Fibroblast of lung (primary cell): ENCODE data around the gene BCO1. TPM values are rescaled to one million over a fixed set of nuclear protein-coding genes. Genes with fewer than 3 reads are reported as not detected.

ENCODE experiments used
- DNase-seq, 2 donors: peaks; one replicate each; pipeline versions ENCODE4 v3.0.0 to v3.0.0-alpha.2; 2010; ENCODE audit warnings: low read depth in 2 of 2
- H2AFZ ChIP-seq: 2 replicates; pipeline ENCODE4 v1.5.1; 2012; ENCODE audit warnings: low read length, control low read depth, inconsistent platforms
- H3K27ac ChIP-seq: 2 replicates; pipeline ENCODE4 v1.5.1; 2011; ENCODE audit warnings: low read length, control low read depth; ENCODE audit not compliant: insufficient read depth
- H3K27me3 ChIP-seq: 2 replicates; pipeline ENCODE4 v1.5.1; 2011; ENCODE audit warnings: mild to moderate bottlenecking, low read length; ENCODE audit not compliant: control insufficient read depth, insufficient read depth
- H3K36me3 ChIP-seq: 2 replicates; pipeline ENCODE4 v1.5.1; 2011; ENCODE audit warnings: low read length; ENCODE audit not compliant: control insufficient read depth, insufficient read depth
- H3K4me1 ChIP-seq: 2 replicates; pipeline ENCODE4 v1.5.1; 2011; ENCODE audit warnings: low read length; ENCODE audit not compliant: control insufficient read depth, insufficient read depth; ENCODE audit errors: extremely low read depth
- H3K4me2 ChIP-seq: 2 replicates; pipeline ENCODE4 v1.5.1; 2011; ENCODE audit warnings: low read length, control low read depth; ENCODE audit not compliant: insufficient read depth; ENCODE audit errors: extremely low read depth
- H3K4me3 ChIP-seq, 4 experiments: fragments of 200-600 bp in 1 of 4; sonication (generic) in 1 of 4; replicated peaks in 1 of 4; 2 replicates each; pipeline ENCODE4 v1.5.1; 2011 to 2016; ENCODE audit warnings: low read length in 4 of 4, low read depth in 3 of 4, mild to moderate bottlenecking in 3 of 4, control low read depth in 2 of 4, inconsistent platforms in 1 of 4, mixed read lengths in 1 of 4; ENCODE audit not compliant: insufficient read depth in 1 of 4; ENCODE audit errors: control extremely low read depth in 1 of 4
- H3K79me2 ChIP-seq: 2 replicates; pipeline ENCODE4 v1.5.1; 2012; ENCODE audit warnings: mild to moderate bottlenecking, low read length, inconsistent platforms; ENCODE audit not compliant: control insufficient read depth, insufficient read depth
- H3K9ac ChIP-seq: 2 replicates; pipeline ENCODE4 v1.5.1; 2011; ENCODE audit warnings: mild to moderate bottlenecking, low read length, control low read depth; ENCODE audit not compliant: insufficient read depth
- H3K9me3 ChIP-seq: 2 replicates; pipeline ENCODE4 v1.5.1; 2012; ENCODE audit warnings: low read depth, low read length; ENCODE audit not compliant: control insufficient read depth, insufficient read depth
- H4K20me1 ChIP-seq: 2 replicates; pipeline ENCODE4 v1.5.1; 2011; ENCODE audit warnings: low read length; ENCODE audit not compliant: control insufficient read depth, insufficient read depth; ENCODE audit errors: extremely low read depth
- CTCF ChIP-seq, 2 donors: IDR thresholded peaks in 1 of 2; conservative IDR thresholded peaks in 1 of 2; 1 replicate in 1 of 2; 2 replicates in 1 of 2; pipeline ENCODE4 v1.5.1; 2011 to 2012; ENCODE audit warnings: low read length in 2 of 2, control low read depth in 1 of 2, inconsistent platforms in 1 of 2, low read depth in 1 of 2, mild to moderate bottlenecking in 1 of 2
- EZH2 ChIP-seq: IDR thresholded peaks from 2 replicates; pipeline ENCODE4 v1.5.1; 2012; ENCODE audit warnings: low read length, control low read depth, mild to moderate bottlenecking; ENCODE audit errors: missing control alignments
- polyA plus RNA-seq, 2 donors: library from polyadenylated mRNA; depleted of rRNA in 1 of 2; stranded (reverse) in 1 of 2; unstranded in 1 of 2; fragments of >200 nt; gene quantifications; 2 replicates each; pipeline ENCODE4 v1.2.1, GENCODE V29; 2011 to 2012; ENCODE audit warnings: missing spikeins in 1 of 2
- total RNA-seq: library from RNA; depleted of rRNA; stranded (reverse); fragments of >200 nt; gene quantifications from 2 replicates; pipeline ENCODE4 v1.2.1, GENCODE V29; 2014

The BCO1 gene
- total and polyA plus RNA-seq, 2 donors (not counting 1 experiment from before 2014, with no cell fraction given), result under 0.01 to 0.05 TPM

DNA sequence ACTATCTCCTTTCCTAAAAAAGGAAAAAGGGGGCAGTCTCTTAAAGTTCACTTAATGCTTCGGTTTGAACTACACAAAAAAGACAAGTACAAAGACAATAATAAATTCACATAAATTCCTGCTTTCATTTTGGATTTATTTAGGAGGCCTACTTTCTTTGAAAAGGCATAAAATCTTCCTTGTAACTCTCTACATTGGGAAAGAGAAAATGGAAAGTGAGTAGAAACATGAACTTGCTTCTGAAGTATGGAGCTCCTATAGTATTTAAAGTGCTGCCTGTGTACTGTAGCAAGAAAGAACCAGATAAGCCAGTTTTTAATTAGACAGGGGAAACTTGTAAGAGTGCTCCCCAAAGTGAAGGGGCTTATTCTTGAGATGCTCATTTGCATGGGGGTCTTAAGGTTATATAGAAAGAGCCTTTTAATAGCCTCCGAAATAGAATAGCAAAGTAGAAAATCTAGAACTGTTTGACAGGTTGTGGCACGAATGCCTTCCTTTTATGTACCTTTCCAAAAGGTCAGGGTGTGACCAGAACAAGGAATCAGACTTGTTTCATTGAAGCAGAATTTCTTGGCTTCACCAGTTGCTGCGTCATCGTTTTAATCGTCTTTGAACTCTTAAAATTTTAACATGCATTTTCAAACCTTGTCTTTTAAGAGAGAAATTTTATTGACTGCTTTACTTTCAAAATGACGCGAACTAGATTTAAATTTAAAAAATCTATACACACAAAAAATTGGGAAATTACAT is 89.1 kb downstream of the BCO1 start:
- Histone ChIP-seq H3K9ac (no peak overlapping the region), H4K20me1 (peaks cover 2% of the 10 kb centered on the region), H3K4me3 (no peak overlapping the region), H3K79me2 (peaks cover 2% of the 10 kb centered on the region), H3K27ac (no peak overlapping the region), H3K4me1 (no peaks in the 10 kb centered on the region), H2AFZ (no peak overlapping the region), H3K36me3 (no peaks in the 10 kb centered on the region), H3K4me2 (no peak overlapping the region), H3K27me3 (no peaks in the 10 kb centered on the region), H3K9me3 (no peaks in the 10 kb centered on the region)
- TF ChIP-seq EZH2 (no peak), CTCF (conservative IDR thresholded peaks at IDR 0.05 in 1 of 2, IDR thresholded peaks at IDR 0.05 in 1 of 2; ENCODE audit: low read depth in 1 of 2, low read length in 2 of 2) (no peak)
- no peak for DNase-seq

DNA sequence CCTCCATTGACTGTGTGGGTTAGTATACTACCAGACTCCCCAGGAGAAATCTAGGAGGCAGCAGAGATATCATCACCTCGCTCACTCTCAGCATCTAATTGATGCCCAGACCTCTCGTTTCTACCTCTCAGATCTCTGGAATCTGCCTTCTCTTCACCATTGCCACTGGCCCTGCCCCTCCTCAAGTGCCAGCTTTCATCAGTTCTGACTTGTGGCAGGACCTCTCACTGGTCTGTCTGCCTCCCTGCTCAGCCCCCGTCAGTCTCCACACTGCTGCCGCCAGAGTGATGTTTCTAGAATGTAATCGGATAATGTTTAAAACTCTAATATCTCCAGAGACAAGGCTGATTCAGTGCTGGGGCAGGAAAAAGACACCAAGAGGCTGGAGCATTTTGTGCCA is 91.5 kb downstream of the BCO1 start:
- Histone ChIP-seq H3K4me1 (no peaks in the 10 kb centered on the region), H3K9ac (no peak overlapping the region), H4K20me1 (no peaks in the 10 kb centered on the region), H3K27ac (no peak overlapping the region), H2AFZ (no peak overlapping the region), H3K9me3 (no peaks in the 10 kb centered on the region), H3K4me2 (no peak overlapping the region), H3K79me2 (no peaks in the 10 kb centered on the region), H3K4me3 (no peak overlapping the region), H3K27me3 (no peaks in the 10 kb centered on the region), H3K36me3 (no peaks in the 10 kb centered on the region)
- no peak for TF ChIP-seq CTCF (conservative IDR thresholded peaks at IDR 0.05 in 1 of 2, IDR thresholded peaks at IDR 0.05 in 1 of 2; ENCODE audit: low read depth in 1 of 2, low read length in 2 of 2)
- TF ChIP-seq EZH2, result no peak
- no peak for DNase-seq

DNA sequence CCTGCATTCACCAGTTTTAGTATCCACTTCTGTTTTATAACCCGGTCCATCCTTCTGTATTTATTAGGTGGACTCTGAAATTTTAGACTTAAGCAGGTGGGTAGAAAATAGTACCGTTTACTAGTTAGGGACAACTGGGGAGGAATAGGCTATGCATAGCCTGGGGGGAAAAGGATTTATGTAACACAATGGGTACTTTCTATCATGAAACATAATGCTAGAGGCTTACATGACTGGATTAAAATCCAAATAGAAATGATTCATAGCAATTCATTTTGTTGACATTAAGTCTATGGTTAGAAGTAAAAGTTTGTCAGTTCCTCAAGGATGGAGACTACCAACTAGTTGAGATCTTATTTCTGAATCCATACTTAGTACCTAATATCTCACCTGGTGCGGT is 94.9 kb downstream of the BCO1 start:
- Histone ChIP-seq H3K27me3 (no peaks in the 10 kb centered on the region), H3K4me2 (no peak overlapping the region), H3K4me1 (no peaks in the 10 kb centered on the region), H3K79me2 (no peaks in the 10 kb centered on the region), H3K9ac (no peak overlapping the region), H3K27ac (no peak overlapping the region), H3K4me3 (no peak overlapping the region), H2AFZ (no peak overlapping the region), H3K36me3 (no peaks in the 10 kb centered on the region), H4K20me1 (no peaks in the 10 kb centered on the region), H3K9me3 (no peaks in the 10 kb centered on the region)
- TF ChIP-seq EZH2 (no peak), CTCF (conservative IDR thresholded peaks at IDR 0.05 in 1 of 2, IDR thresholded peaks at IDR 0.05 in 1 of 2; ENCODE audit: low read depth in 1 of 2, low read length in 2 of 2) (no peak)
- no peak for DNase-seq
